B cell (primary cell): Measurements from ENCODE around the gene FBXO24. TPM values are rescaled to one million over a fixed set of nuclear protein-coding genes. Genes with fewer than 3 reads are reported as not detected.

ENCODE experiments used
- ATAC-seq: fragments of 200-7000 bp; cut with Tn5 transposase; one replicate; pipeline ENCODE4 v1.10.0; 2021; ENCODE audit warnings: low read depth, mild to moderate bottlenecking, moderate number of reproducible peaks, moderate library complexity
- CTCF ChIA-PET: fragments of 350-600 bp; sonication (Branson Sonifier 250); formaldehyde crosslinking; loops from one replicate; lab custom pipeline; 2021; ENCODE audit warnings: antibody characterized with exemption, inconsistent platforms; lab: Charles Lee
- POLR2A ChIA-PET: fragments of 350-600 bp; sonication (Branson Sonifier 250); formaldehyde crosslinking; loops from one replicate; lab custom pipeline; 2021; ENCODE audit warnings: antibody characterized with exemption; lab: Charles Lee
- DNase-seq: peaks from one replicate; pipeline ENCODE4 v3.0.0; 2013
- H2AFZ ChIP-seq: 2 replicates; pipeline ENCODE4 v1.6.1; 2012; ENCODE audit warnings: mild to moderate bottlenecking, low read depth, low read length; ENCODE audit not compliant: insufficient read depth, poor library complexity, severe bottlenecking
- H3K27ac ChIP-seq, 2 donors: 1 replicate in 1 of 2; 2 replicates in 1 of 2; pipeline ENCODE4 v1.5.1; 2012 to 2013; ENCODE audit warnings: low read length in 2 of 2, mild to moderate bottlenecking in 2 of 2, moderate library complexity in 1 of 2
- H3K27me3 ChIP-seq, 4 experiments: fragments of 200-600 bp in 1 of 4; sonication (generic) in 1 of 4; replicated peaks in 1 of 4; 1 replicate in 2 of 4; 2 replicates in 2 of 4; pipeline versions ENCODE4 v1.6.1 to v1.7.0; 2013 to 2016; ENCODE audit warnings: low read length in 3 of 4, mild to moderate bottlenecking in 2 of 4, mixed read lengths in 1 of 4, moderate library complexity in 1 of 4; ENCODE audit not compliant: insufficient read depth in 4 of 4, control insufficient read depth in 3 of 4; ENCODE audit errors: control extremely low read depth in 1 of 4
- H3K36me3 ChIP-seq, 2 experiments: replicated peaks in 1 of 2; 1 replicate in 1 of 2; 2 replicates in 1 of 2; pipeline versions ENCODE4 v1.6.1 to v1.7.1; 2013; ENCODE audit warnings: low read length in 1 of 2; ENCODE audit not compliant: insufficient read depth in 2 of 2, control insufficient read depth in 1 of 2; ENCODE audit errors: control extremely low read depth in 1 of 2, extremely low read depth in 1 of 2
- H3K4me1 ChIP-seq, 2 donors: fragments of 200-600 bp in 1 of 2; sonication (generic) in 1 of 2; 1 replicate in 1 of 2; 2 replicates in 1 of 2; pipeline versions ENCODE4 v1.5.1 to v1.6.1; 2013 to 2017; ENCODE audit warnings: low read length in 2 of 2; ENCODE audit not compliant: control insufficient read depth in 2 of 2, insufficient read depth in 2 of 2
- H3K4me2 ChIP-seq: replicated peaks from 2 replicates; pipeline ENCODE3; 2012; ENCODE audit warnings: mild to moderate bottlenecking, low read depth, low read length; ENCODE audit not compliant: poor library complexity, severe bottlenecking
- H3K4me3 ChIP-seq, 5 experiments: fragments of 200-600 bp in 1 of 5; sonication (generic) in 1 of 5; 1 replicate in 3 of 5; 2 replicates in 2 of 5; pipeline versions ENCODE4 v1.5.1 to v1.7.0; 2011 to 2016; ENCODE audit warnings: low read length in 4 of 5, mild to moderate bottlenecking in 4 of 5, low read depth in 2 of 5, control low read depth in 1 of 5, moderate library complexity in 1 of 5; ENCODE audit not compliant: insufficient read depth in 1 of 5; ENCODE audit errors: control extremely low read depth in 1 of 5, extremely low read depth in 1 of 5
- H3K79me2 ChIP-seq: fragments of 200-600 bp; sonication (generic); one replicate; pipeline ENCODE4 v1.6.0; 2016; ENCODE audit warnings: low read length; ENCODE audit not compliant: control insufficient read depth, insufficient read depth
- H3K9ac ChIP-seq: fragments of 200-600 bp; sonication (generic); 2 replicates; pipeline ENCODE4 v1.6.1; 2017; ENCODE audit warnings: mild to moderate bottlenecking, low read length, moderate library complexity
- H3K9me3 ChIP-seq, 3 donors: one replicate each; pipeline versions ENCODE4 v1.6.1 to v1.7.1; 2013; ENCODE audit warnings: low read length in 2 of 3; ENCODE audit not compliant: control insufficient read depth in 2 of 3, insufficient read depth in 1 of 3; ENCODE audit errors: control extremely low read depth in 1 of 3
- H4K20me1 ChIP-seq: 2 replicates; pipeline ENCODE4 v1.6.0; 2012; ENCODE audit warnings: mild to moderate bottlenecking, low read length; ENCODE audit not compliant: insufficient read depth, control insufficient read depth, poor library complexity, severe bottlenecking
- H3K27ac Mint-ChIP-seq: one replicate; pipeline ENCODE4 v1.8.0; 2021; ENCODE audit warnings: mixed read lengths
- H3K27me3 Mint-ChIP-seq: one replicate; pipeline ENCODE4 v1.8.0; 2021; ENCODE audit warnings: mixed read lengths
- H3K4me1 Mint-ChIP-seq: one replicate; pipeline ENCODE4 v1.8.0; 2021; ENCODE audit warnings: mixed read lengths
- H3K4me3 Mint-ChIP-seq: one replicate; pipeline ENCODE4 v1.8.0; 2021; ENCODE audit warnings: mixed read lengths
- H3K9me3 Mint-ChIP-seq: one replicate; pipeline ENCODE4 v1.8.0; 2022; ENCODE audit warnings: mixed read lengths; ENCODE audit not compliant: insufficient read depth
- EZH2 ChIP-seq: IDR thresholded peaks from 2 replicates; pipeline ENCODE4 v1.6.1; 2012; ENCODE audit warnings: borderline replicate concordance, low read depth, mild to moderate bottlenecking, moderate library complexity, low read length; ENCODE audit not compliant: insufficient read depth, poor library complexity, severe bottlenecking
- WGBS: methylation state at CpG from one replicate; pipeline ENCODE4 v1.1.5; 2013; ENCODE audit warnings: missing lambda C conversion rate; ENCODE audit not compliant: insufficient coverage; 5-methylcytosine and 5-hydroxymethylcytosine counted together
- intact Hi-C: fragments of 100-400 bp; cut with micrococcal nuclease; formaldehyde crosslinking; loops from one replicate; pipeline ENCODE4 v1.10.0; 2022
- polyA plus RNA-seq: library from polyadenylated mRNA; depleted of rRNA; stranded (reverse); fragments of >200 nt; gene quantifications from 2 replicates; pipeline ENCODE4 v1.2.3, GENCODE V29; 2012
- total RNA-seq, 2 donors: library from RNA; stranded (reverse); fragments of 120-200 nt in 1 of 2; gene quantifications; 1 replicate in 1 of 2; 2 replicates in 1 of 2; pipeline versions ENCODE4 v1.2.3 to v1.2.4, GENCODE V29; 2013 to 2022
- TF ChIP-seq, protein P1 (sequence below): fragments of 200-600 bp; IDR thresholded peaks from one replicate; pipeline ENCODE4 v1.8.0; 2022; ENCODE audit warnings: antibody characterized with exemption, mild to moderate bottlenecking

FBXO24 gene
- total and polyA plus RNA-seq, 2 donors (not counting 1 experiment from before 2014, with no cell fraction given) = 1.2 to 1.6 TPM

DNA sequence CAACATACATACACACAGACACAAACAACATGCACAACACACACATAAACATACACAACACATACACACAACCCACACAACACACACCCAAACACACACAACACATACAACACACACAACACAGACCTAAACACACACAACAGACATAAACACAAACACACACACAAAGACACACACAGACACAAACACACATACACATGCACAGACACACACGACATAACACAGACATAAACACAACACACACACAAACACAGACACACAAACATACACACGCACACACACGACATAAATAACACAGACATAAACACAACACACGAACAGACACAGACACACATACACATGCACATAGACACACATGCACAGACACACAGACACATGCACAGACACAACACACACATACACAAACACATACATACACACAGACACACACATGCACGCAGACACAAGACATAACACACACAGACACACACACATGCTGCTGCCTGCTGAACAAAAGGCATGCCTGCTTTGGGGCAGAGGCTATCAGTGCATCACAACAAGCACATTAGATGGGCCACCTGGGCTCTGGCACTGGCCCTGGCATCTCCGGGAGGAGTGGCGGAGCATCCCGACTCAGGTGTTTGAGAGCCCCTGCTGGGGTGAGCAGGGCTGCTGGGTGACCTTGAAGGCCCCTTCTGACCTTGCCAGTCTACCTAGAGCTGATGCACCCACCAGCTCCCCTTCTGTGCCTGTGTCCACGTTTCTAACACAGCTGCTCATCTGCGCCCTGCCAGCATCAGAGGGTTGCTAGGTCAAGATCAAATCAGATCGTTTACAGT is 5.5 kb upstream of the FBXO24 start:
- H3K9me3 ChIP-seq = no peaks in the 10 kb centered on the region
- ATAC-seq (no peak), DNase-seq (no peak)
- no peak overlapping the region for H3K4me2 ChIP-seq
- no peak overlapping the region for H3K4me3 ChIP-seq
- no peaks in the 10 kb centered on the region for H3K27me3 ChIP-seq
- H3K79me2 ChIP-seq = peaks cover 70% of the 10 kb centered on the region
- Mint-ChIP-seq H3K27me3 (no peaks in the 10 kb centered on the region), H3K9me3 (no peaks in the 10 kb centered on the region), H3K4me3 (no peak overlapping the region), H3K4me1 (peaks cover 36% of the 10 kb centered on the region), H3K27ac (no peak overlapping the region)
- TF ChIP-seq, protein P1, sequence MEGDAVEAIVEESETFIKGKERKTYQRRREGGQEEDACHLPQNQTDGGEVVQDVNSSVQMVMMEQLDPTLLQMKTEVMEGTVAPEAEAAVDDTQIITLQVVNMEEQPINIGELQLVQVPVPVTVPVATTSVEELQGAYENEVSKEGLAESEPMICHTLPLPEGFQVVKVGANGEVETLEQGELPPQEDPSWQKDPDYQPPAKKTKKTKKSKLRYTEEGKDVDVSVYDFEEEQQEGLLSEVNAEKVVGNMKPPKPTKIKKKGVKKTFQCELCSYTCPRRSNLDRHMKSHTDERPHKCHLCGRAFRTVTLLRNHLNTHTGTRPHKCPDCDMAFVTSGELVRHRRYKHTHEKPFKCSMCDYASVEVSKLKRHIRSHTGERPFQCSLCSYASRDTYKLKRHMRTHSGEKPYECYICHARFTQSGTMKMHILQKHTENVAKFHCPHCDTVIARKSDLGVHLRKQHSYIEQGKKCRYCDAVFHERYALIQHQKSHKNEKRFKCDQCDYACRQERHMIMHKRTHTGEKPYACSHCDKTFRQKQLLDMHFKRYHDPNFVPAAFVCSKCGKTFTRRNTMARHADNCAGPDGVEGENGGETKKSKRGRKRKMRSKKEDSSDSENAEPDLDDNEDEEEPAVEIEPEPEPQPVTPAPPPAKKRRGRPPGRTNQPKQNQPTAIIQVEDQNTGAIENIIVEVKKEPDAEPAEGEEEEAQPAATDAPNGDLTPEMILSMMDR = no peak
- TF ChIP-seq EZH2 = no peak
- WGBS = 94% methylated on average over 10 of the region's 11 CpGs
- peaks cover 84% of the 10 kb centered on the region for H4K20me1 ChIP-seq
- H3K36me3 ChIP-seq = peaks cover 0 to 72% of the 10 kb centered on the region in 2 experiments
- intact Hi-C loops = no loop called here
- CTCF ChIA-PET = interaction anchor here (0.6 to 11.1 kb wide), 2 partner anchors 12 to 18 kb away, joined by 3 to 226 read pairs; no protein-coding TSS in a partner anchor
- no peak overlapping the region for H2AFZ ChIP-seq
- no peak overlapping the region for H3K27ac ChIP-seq
- peaks cover 23 to 32% of the 10 kb centered on the region in 2 donors for H3K4me1 ChIP-seq
- POLR2A ChIA-PET = no interaction called here
- no peak overlapping the region for H3K9ac ChIP-seq

- ATAC-seq (no peak), DNase-seq (no peak)
- H3K27me3 Mint-ChIP-seq = no peaks in the 10 kb centered on the region
- Histone ChIP-seq H3K27me3 (no peaks in the 10 kb centered on the region), H3K27ac (peak overlapping the region; percentile 94 to 97), H3K9ac (no peak overlapping the region), H4K20me1 (peaks cover 73% of the 10 kb centered on the region), H3K4me1 (peaks cover 26 to 36% of the 10 kb centered on the region in 2 donors), H3K9me3 (no peaks in the 10 kb centered on the region), H2AFZ (no peak overlapping the region), H3K36me3 (peaks cover 0 to 57% of the 10 kb centered on the region in 2 experiments), H3K4me3 (no peak overlapping the region), H3K4me2 (peak overlapping the region; percentile 92), H3K79me2 (peaks cover 70% of the 10 kb centered on the region)
- TF ChIP-seq, protein P1 = no peak
- TF ChIP-seq EZH2 = no peak
- peak overlapping the region; percentile 99 for H3K27ac Mint-ChIP-seq
- no peaks in the 10 kb centered on the region for H3K9me3 Mint-ChIP-seq
- H3K4me1 Mint-ChIP-seq = peaks cover 41% of the 10 kb centered on the region
- CTCF ChIA-PET = interaction anchor here (11.1 kb wide), 1 partner anchor 19 kb away, joined by 226 read pairs; no protein-coding TSS in a partner anchor
- POLR2A ChIA-PET = interaction anchor here (0.5 to 0.6 kb wide), 2 partner anchors 22 to 50 kb away, joined by 3 to 4 read pairs; no protein-coding TSS in a partner anchor
- intact Hi-C loops = no loop called here
- 95% methylated on average over 12 of the region's 20 CpGs for WGBS
- peak overlapping the region; percentile 98 for H3K4me3 Mint-ChIP-seq
Observed at GRCh38 chr7:100582041-100582579, 4.0 kb upstream of the FBXO24 start.
